Activated T-helper 1 cell treated with Interleukin-2 at 50 U/mL for 16 hours (primary cell): ENCODE data around the gene SPDYC.

ENCODE experiments used
- DNase-seq: peaks from one replicate; pipeline ENCODE4 v3.0.0-alpha.2; 2020; ENCODE audit warnings: low read depth

SPDYC gene

DNA sequence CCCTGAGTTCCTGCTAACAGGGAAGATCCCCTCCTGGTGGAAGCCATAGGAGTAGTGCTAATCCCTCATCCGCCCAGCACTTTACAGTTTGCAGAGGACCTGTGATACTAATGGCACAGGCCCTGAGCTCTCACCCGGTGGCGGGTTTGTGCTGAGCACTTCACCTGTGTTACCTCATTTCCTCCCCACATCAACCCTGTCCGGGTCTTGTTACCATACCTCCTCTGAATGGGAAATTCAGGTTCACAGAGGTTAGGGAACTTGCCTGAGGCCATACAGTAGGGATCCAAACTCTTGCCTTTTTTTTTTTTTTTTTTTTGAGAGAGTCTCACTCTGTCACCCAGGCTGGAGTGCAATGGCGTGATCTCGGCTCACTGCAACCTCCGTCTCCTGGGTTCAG lies 36.9 kb downstream of the SPDYC start:
- no peak for DNase-seq

DNA sequence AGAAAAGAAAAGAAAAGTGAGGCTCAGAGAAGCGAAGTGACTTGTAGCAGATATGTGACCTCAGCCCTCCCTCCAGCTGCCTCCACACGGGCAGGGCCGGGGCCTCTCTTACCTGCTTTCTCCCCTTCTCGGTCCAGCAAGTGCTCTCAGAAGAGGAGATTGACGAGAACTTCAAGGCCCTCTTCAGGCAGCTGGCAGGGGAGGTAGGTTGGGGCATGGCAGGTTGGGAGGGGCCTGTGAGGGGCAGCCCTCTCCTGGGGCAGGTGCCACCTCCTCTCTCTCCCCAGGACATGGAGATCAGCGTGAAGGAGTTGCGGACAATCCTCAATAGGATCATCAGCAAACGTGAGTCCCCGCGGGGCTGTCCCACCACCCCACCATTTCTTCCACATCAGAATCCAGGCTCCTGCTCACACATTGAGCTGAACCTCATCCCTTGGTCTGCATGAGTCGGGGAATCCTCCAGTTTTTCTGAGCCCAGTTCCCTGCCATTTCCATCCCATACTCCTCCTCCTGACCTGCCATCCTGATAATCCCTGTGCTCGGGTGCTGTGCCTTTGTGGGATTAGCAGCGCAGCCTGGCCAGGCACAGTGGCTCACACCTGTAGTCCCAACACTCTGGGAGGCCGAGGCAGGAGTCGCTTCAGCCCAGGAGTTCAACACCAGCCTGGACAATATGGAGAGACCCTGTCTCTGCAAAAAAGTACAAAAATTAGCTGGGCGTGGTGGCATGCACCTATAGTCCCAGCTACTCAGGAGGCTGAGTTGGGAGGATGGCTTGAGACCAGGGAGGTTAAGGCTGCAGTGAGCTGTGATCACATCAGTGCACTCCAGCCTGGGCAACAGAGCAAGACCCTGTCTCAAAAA lies 38.1 kb downstream of the SPDYC start:
- DNase-seq = no peak

DNA sequence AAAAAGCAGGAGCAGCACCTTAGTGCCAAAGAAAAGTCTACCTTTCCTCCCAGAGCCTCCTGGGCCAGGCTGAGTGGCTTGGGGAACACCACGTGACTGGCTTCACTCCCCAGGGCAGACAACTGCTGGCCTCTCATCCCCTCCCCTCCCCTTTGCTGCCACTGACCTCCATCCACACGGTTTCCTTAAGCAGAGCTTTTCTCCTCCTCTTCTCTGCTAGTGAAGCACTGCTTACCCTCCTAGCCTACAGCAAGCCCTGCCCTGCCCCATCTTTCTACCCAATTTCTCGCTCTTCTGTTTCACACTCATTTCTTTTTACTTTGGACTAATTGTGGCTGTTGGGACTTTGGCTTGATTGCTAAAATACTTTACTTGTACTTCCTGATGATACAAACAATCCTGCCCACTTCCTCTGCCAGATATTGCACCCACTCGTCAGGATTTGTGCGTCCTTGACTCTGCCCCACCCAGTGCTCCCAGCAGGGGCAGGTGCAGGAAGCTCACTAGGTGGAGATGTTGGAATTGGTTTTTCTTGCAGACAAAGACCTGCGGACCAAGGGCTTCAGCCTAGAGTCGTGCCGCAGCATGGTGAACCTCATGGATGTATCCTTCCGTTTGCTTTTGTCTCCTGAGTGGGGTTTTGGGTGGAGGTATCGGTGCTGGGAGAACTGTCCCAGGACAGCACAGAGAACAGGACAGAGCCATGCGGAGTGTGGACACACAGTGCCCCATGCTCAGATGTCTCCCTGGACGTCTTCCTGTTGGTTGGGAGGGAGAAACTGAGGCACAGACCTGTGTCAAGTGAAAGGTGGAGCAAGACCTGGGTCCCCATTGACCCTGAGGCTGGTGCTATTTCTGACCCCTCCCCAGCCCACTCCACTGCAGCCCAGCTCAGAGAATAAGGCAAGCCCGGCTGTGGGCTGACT lies 39.0 kb downstream of the SPDYC start:
- no peak for DNase-seq

DNA sequence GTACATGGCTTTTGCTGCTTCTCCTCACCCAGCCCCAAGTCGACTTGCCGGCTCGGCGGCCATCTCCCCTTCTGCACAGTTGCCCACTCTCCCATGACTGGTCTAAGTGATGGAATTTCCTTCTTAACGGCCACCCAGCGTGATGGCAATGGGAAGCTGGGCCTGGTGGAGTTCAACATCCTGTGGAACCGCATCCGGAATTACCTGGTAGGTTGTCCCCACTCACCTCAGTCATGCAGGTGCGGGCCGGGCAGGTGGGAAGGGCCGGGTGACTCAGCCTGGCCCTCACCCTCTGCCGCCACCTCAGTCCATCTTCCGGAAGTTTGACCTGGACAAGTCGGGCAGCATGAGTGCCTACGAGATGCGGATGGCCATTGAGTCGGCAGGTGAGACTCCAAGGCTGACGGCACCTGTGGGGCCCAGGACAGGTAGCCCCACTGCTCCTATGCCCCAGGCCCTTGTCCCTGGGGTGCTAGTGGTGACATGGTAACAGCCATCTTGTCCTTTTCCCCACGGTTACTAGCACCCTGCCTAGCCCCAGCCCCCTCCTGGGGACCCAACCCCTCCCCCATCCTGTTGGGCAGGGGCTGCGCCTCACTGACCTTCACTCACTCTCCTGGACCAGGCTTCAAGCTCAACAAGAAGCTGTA lies 39.8 kb downstream of the SPDYC start:
- DNase-seq = no peak

DNA sequence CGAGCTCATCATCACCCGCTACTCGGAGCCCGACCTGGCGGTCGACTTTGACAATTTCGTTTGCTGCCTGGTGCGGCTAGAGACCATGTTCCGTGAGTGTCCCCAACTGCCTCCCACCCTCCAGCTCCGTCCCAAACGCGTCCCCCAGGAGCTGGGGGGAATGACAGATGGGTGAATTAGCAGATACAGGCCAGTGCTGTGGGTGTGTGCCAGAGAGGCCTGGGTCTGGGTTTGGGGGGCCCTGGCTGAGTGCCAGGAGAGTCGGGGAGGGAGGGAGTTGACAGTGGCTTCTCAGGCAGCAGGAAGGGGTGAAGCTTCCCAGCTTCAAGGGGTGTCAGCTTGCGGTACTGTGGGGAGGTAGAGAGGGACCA lies 40.3 kb downstream of the SPDYC start:
- no peak for DNase-seq

DNA sequence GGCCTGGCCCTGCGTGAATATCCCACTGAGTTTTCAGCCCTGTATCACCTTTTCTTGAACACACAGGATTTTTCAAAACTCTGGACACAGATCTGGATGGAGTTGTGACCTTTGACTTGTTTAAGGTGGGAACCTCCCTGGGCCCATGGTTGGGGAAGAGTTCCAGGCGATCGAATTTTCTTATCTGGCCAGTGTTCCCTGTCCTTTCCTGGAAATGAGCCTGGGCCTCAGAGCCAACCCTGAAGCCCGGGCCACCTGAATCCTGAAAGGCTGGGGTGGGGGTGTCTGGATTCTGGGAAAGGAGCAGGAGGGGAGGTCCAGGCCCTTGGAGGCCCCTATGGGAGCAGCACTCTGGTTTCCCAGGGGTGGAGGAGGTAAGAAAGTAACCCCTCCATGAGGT lies 40.7 kb downstream of the SPDYC start:
- no peak for DNase-seq

DNA sequence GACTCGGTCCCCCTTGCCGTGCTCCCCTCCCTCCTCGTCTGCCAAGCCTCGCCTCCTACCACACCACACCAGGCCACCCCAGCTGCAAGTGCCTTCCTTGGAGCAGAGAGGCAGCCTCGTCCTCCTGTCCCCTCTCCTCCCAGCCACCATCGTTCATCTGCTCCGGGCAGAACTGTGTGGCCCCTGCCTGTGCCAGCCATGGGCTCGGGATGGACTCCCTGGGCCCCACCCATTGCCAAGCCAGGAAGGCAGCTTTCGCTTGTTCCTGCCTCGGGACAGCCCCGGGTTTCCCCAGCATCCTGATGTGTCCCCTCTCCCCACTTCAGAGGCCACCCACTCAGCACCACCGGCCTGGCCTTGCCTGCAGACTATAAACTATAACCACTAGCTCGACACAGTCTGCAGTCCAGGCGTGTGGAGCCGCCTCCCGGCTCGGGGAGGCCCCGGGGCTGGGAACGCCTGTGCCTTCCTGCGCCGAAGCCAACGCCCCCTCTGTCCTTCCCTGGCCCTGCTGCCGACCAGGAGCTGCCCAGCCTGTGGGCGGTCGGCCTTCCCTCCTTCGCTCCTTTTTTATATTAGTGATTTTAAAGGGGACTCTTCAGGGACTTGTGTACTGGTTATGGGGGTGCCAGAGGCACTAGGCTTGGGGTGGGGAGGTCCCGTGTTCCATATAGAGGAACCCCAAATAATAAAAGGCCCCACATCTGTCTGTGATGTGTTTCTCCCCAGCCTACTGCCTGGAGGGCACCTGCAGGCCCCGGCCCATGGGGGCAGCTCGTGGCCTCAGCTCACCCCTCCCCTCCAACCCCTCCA lies 41.5 kb downstream of the SPDYC start:
- DNase-seq = no peak

DNA sequence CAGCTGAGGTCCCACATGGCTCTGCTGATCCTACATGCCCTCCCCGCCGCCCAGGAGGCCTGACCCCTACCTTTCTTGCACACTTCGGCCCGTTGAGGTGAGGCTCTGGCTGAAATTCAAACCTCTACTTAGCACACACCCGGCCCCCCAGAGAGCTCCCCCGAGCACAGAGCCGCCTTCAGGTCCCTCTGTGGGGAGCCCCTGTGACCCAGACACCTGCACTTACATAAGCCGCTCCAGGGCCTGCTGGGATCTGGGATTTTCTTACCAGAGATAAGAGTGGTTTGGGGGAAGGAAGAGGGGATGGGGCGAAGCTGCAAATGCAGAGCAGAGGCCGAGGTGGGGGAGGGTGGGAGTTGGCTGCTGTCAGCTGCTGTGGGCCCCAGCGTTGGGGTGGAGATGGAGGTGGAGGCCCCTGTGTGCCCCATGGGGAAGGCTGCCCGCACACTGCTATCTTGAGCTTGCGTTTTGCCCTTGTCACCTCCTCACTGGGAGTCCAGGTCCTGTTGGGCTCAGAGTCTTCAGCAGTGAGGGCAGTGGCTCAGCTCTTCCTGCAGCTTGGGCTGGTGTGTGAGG lies 42.3 kb downstream of the SPDYC start:
- no peak for DNase-seq

DNA sequence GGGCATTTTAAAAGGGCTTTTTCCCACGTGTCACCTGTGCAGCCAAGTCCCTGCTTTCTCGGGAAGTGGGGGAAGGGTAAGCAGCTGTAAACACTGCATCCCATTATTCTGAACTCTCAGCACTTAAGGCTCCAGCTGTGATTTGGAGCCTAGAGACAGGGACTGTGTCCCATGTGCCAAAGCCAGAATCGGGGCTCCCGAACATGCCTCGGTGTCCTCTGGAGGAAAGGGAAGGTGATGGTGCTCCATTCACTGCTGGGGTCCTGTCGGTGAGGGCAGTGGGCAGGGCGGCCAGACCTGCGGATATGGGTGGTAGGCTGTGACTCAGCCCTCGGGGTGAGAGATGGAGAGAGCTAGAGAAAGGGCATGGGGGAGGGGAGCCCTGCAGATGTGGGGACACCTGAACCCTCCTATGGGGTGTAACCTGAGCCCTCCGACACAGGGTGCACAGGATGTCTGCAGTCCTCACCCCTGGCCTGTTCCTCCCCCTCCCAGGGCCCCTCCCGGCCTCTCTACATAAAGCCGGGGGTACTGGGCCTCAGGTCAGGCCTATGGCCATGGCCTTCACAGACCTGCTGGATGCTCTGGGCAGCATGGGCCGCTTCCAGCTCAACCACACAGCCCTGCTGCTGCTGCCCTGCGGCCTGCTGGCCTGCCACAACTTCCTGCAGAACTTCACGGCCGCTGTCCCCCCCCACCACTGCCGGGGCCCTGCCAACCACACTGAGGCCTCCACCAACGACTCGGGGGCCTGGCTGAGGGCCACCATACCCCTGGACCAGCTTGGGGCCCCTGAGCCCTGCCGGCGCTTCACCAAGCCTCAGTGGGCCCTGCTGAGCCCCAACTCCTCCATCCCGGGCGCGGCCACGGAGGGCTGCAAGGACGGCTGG lies 43.5 kb downstream of the SPDYC start:
- DNase-seq = no peak

DNA sequence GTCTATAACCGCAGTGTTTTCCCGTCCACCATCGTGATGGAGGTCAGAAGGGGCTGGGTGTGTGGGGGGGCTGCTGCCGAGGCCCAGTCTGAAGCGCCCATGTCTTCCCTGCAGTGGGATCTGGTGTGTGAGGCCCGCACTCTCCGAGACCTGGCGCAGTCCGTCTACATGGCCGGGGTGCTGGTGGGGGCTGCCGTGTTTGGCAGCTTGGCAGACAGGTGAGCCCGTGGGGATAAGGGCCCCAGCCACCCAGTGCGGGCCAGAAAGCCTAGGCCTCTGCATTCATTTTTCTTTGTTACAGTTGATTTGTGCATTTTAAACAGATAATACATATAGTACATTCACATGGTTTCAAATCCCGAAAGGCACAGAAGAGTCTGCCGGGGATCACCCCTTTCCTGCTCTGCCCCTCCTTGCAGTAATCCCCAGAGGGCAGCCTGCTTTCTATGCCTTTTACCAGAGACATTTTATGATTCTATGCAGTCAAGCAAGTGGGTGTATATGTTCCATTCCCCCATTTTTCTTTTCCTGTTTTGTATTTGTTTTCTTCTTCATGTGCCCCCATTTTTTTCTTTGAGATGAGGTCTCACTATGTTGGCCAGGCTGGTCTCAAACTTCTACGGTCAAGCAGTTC lies 44.3 kb downstream of the SPDYC start:
- DNase-seq = no peak

DNA sequence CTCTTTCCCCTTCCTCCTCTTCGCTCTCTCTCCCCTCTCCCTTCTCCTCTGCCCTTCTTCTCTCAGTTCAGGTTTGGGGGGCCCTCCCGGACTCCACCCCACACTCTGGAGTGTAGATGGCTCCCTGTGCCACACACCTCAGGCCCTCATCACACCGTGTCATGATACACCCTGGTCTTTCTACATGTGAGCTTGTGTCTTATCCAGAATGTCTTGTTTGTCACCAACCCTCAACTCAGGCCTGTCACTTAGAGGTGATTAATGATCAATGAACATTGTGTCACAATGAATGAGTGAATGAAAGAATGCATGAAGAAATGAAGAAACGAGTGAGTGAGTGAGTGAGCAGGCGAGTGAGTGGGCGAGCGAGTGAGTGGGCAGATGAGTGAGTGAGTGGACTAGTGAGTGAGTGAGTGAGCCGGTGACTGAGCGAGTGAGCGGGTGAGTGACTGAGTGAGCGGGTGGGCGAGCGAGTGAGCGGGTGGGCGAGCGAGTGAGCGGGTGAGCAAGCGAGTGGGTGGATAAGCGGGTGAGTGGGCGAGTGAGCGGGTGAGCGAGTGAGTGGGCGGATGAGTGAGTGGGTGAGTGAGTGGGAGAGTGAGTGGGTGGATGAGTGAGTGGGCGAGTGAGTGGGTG lies 45.5 kb downstream of the SPDYC start:
- no peak for DNase-seq

DNA sequence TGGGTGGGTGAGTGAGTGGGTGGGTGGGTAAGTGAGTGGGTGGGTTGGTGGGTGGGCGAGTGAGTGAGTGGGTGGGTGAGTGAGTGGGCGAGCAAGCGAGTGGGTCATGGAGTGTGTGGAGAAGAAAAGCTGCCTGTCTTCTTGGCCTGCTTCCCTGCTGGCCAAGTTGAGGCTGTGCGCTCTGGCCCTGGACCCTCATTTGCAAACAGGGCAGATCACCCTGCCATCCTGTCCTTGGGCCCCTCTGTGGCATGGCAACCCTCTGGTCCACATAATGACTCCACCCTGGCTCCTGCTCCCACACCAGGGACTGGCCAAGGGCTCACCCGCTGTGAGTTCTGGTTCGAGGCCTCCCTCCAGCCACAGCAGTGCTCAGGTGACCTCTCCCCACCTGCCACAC lies 46.8 kb downstream of the SPDYC start:
- DNase-seq = no peak

DNA sequence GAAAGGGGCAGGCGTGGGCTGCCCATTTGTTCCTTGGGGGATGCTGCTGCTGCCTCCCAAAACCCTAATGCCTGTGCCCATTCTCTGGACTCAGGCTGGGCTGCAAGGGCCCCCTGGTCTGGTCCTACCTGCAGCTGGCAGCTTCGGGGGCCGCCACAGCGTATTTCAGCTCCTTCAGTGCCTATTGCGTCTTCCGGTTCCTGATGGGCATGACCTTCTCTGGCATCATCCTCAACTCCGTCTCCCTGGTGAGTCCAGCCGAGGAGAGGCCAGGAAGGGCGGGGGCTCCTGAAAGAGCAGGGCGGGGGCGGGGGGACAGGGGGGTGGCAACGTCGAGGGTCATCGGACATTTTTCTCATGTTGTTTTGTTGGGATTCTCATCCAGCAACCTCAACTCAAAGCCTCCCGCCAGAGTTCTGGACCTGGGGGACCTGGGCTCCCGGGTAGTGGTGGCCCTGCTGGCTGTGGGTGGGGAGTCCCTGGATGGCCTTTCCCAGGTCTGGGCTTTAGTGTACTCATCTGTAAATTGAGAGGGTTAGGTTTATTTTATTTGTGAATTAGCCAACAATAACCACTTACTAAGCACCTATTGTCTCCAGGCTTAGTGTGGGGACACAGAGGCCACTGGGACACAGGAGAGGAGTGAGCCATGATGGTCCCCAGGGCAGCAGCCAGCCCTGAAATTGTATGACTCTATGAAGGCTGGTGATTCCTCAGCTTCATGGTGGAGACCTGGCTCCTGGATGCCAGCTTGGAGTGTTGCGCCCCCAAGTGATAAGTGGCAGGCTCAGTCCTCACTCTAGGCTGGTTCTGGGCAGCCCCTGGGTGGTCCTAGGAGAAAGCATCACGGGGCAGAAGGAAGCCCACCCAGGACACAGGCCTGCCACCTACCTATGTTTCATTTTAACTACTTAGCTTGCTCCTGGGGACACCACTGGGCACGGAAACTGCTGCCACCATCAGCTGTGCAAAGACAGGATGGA lies 47.7 kb downstream of the SPDYC start:
- no peak for DNase-seq

DNA sequence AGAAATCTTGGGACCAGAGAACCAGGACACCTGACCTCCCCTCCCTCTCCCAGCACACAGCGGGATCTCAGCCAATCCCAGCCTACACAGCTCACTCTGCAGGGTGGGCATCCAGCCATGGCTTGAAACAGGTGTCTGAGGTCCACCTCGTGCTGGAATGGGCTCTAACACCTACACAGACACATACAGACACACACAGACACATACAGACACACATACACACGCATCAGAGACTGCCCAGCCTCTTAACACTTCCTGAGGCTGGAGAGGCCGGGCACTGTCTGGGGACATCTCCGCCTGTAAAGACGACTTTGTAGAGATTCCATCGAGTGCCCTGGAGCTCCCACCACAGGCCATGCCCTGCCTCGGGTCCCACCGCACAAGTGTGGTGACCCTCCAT lies 48.4 kb downstream of the SPDYC start:
- no peak for DNase-seq

DNA sequence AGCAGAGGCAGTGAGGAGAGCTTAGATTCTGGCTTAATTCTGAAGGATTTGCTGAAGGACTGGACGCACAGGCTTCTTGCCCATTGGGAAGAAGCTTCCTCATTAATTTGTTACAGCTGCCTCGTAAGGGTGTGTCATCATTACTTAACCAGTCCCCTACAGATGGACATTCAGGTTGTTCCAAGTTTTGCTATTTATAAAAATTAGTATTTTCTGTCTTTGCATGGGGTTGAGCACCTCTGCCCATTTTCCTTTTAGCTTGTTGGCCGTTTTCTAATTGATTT lies 49.8 kb downstream of the SPDYC start:
- no peak for DNase-seq

DNA sequence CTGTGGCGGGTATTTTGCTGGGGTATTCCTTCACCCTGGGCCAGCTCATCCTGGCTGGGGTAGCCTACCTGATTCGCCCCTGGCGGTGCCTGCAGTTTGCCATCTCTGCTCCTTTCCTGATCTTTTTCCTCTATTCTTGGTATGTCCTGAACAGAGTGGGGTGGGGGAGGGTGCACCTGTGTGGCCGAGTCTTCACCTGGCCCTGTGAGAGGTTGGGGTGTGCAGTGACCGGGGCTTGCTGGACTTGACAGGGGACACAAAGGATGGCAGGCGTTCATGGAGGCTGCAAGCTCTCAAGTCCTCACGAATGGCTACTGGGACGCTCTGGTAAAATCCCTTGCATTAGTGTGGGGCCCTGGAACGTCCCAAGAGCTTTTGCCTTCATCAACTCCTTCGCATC lies 51.0 kb downstream of the SPDYC start:
- no peak for DNase-seq
